K562 (cell line): Measurements from ENCODE around the gene WDR47. TPM values are rescaled to one million over a fixed set of nuclear protein-coding genes. Genes with fewer than 3 reads are reported as not detected.

Experiments
- ATAC-seq: fragments of 200-7000 bp; cut with Tn5 transposase; 3 replicates; pipeline ENCODE4 v1.9.1; 2020; ENCODE audit warnings: moderate library complexity
- BruUV-seq: library from RNA; stranded (reverse); fragments of 400-500 nt; replicated peaks from 2 replicates; lab custom pipeline; 2021; lab: Mats Ljungman, UMichigan
- CTCF ChIA-PET: fragments of 300-600 bp; formaldehyde crosslinking; extraction: SDS; loops from one replicate; lab custom pipeline; 2021; ENCODE audit warnings: low intra/inter-chr PET ratio; lab: Yijun Ruan, JAX
- POLR2A ChIA-PET: fragments of 300-600, 350-650 bp; sonication (Branson Sonifier 250); formaldehyde crosslinking; extraction: SDS; loops from one replicate; lab custom pipeline; 2021; ENCODE audit warnings: antibody characterized with exemption, inconsistent platforms; lab: Yijun Ruan, JAX
- DNase-seq, 4 experiments: peaks; one replicate each; pipeline versions ENCODE4 v3.0.0 to v3.0.0-alpha.2; 2011 to 2018; ENCODE audit warnings: low spot score in 3 of 4, mixed read lengths in 3 of 4; ENCODE audit errors: extremely low read depth in 1 of 4
- FAIRE-seq: peaks from 2 replicates; lab custom pipeline; 2011; peaks lifted over from hg19 to GRCh38; lab: Jason Lieb, UNC
- H2AFZ ChIP-seq: 2 replicates; pipeline ENCODE4 v1.6.0; 2011; ENCODE audit warnings: low read depth, low read length, control low read depth, inconsistent platforms
- H3K27ac ChIP-seq: fragments of 200-600 bp; 3 replicates; pipeline ENCODE4 v1.8.0; 2011; ENCODE audit warnings: low read depth, mild to moderate bottlenecking, control low read depth, inconsistent platforms, low read length, moderate library complexity, mixed read lengths; ENCODE audit errors: extremely low read depth
- H3K27me3 ChIP-seq, 2 experiments: fragments of 300-600 bp in 1 of 2; 2 replicates in 1 of 2; 3 replicates in 1 of 2; pipeline versions ENCODE4 v1.6.0 to v1.8.0; 2011; ENCODE audit warnings: inconsistent platforms in 2 of 2, low read length in 2 of 2, mild to moderate bottlenecking in 1 of 2, mixed read lengths in 1 of 2, moderate library complexity in 1 of 2; ENCODE audit not compliant: control insufficient read depth in 2 of 2, insufficient read depth in 2 of 2
- H3K36me3 ChIP-seq: fragments of 300-600 bp; 3 replicates; pipeline ENCODE4 v1.8.0; 2011; ENCODE audit warnings: mild to moderate bottlenecking, low read length, inconsistent platforms; ENCODE audit not compliant: control insufficient read depth, insufficient read depth
- H3K4me1 ChIP-seq, 2 experiments: fragments of 200-600 bp in 1 of 2; replicated peaks in 1 of 2; 2 replicates in 1 of 2; 3 replicates in 1 of 2; pipeline versions ENCODE4 v1.5.1 to v1.8.0; 2011; ENCODE audit warnings: inconsistent platforms in 2 of 2, low read length in 2 of 2, mild to moderate bottlenecking in 1 of 2, mixed read lengths in 1 of 2, moderate library complexity in 1 of 2; ENCODE audit not compliant: control insufficient read depth in 2 of 2, insufficient read depth in 2 of 2
- H3K4me2 ChIP-seq: 2 replicates; pipeline ENCODE4 v1.6.1; 2011; ENCODE audit warnings: low read length, control low read depth, inconsistent platforms, mixed read lengths; ENCODE audit not compliant: insufficient read depth
- H3K4me3 ChIP-seq: fragments of 200-600 bp; sonication (generic), shearing (Covaris generic); 2 replicates; pipeline ENCODE4 v1.5.1; 2016; ENCODE audit warnings: control low read depth, inconsistent platforms
- H3K79me2 ChIP-seq: fragments of 200-600 bp; 3 replicates; pipeline ENCODE4 v1.8.0; 2011; ENCODE audit warnings: low read length, inconsistent platforms; ENCODE audit not compliant: control insufficient read depth, insufficient read depth
- H3K9ac ChIP-seq, 2 experiments: 2 replicates each; pipeline versions ENCODE4 v1.6.0 to v1.6.1; 2011; ENCODE audit warnings: low read depth in 2 of 2, low read length in 2 of 2, control low read depth in 1 of 2, inconsistent platforms in 1 of 2, mild to moderate bottlenecking in 1 of 2, mixed read lengths in 1 of 2; ENCODE audit not compliant: insufficient read depth in 1 of 2
- H3K9me1 ChIP-seq: one replicate; pipeline ENCODE4 v1.6.0; 2011; ENCODE audit warnings: inconsistent platforms, mild to moderate bottlenecking, low read length, moderate library complexity; ENCODE audit not compliant: control insufficient read depth, insufficient read depth
- H3K9me3 ChIP-seq: replicated peaks from 2 replicates; pipeline ENCODE4 v1.5.1; 2011; ENCODE audit warnings: low read depth, low read length, inconsistent platforms; ENCODE audit not compliant: control insufficient read depth, insufficient read depth
- H4K20me1 ChIP-seq: replicated peaks from 2 replicates; pipeline ENCODE4 v1.6.1; 2011; ENCODE audit warnings: low read length, inconsistent platforms, mixed read lengths; ENCODE audit not compliant: control insufficient read depth, insufficient read depth
- CCNT2 ChIP-seq: IDR thresholded peaks from 2 replicates; pipeline ENCODE4 v1.6.1; 2011; ENCODE audit warnings: borderline replicate concordance, low read depth, mild to moderate bottlenecking, moderate library complexity, mixed read lengths, low read length; ENCODE audit not compliant: insufficient read length; ENCODE audit errors: extremely low read depth
- DMBX1 ChIP-seq: fragments of 250-450 bp; sonication (Bioruptor Pico); IDR thresholded peaks from 2 replicates; pipeline ENCODE4 v1.8.0; 2022; ENCODE audit warnings: inconsistent platforms, mild to moderate bottlenecking, moderate library complexity, borderline replicate concordance
- MNT ChIP-seq, 2 experiments: fragments of 450-650 bp; conservative IDR thresholded peaks; 2 replicates each; pipeline ENCODE4 v1.6.1; 2017; ENCODE audit warnings: mild to moderate bottlenecking in 2 of 2, moderate library complexity in 2 of 2
- NFYB ChIP-seq: IDR thresholded peaks from 2 replicates; pipeline ENCODE4 v1.6.1; 2011; ENCODE audit warnings: mild to moderate bottlenecking, moderate library complexity; ENCODE audit not compliant: insufficient read length; ENCODE audit errors: extremely low read depth
- PBX2 ChIP-seq, 2 experiments: IDR thresholded peaks in 1 of 2; conservative IDR thresholded peaks in 1 of 2; 2 replicates each; pipeline ENCODE4 v1.6.1; 2016; ENCODE audit warnings: low read depth in 2 of 2, mild to moderate bottlenecking in 1 of 2, missing compliant biosample characterization in 1 of 2, missing genetic modification characterization in 1 of 2, moderate library complexity in 1 of 2
- WGBS: fragments of 100-300 bp; shearing (Covaris generic); methylation state at CpG from one replicate; pipeline ENCODE4 v1.1.6; 2016; ENCODE audit warnings: low coverage, mixed read lengths; ENCODE audit not compliant: insufficient coverage; ENCODE audit errors: missing lambda C conversion rate; 5-methylcytosine and 5-hydroxymethylcytosine counted together
- in situ Hi-C: fragments of 300-500 bp; cut with MboI; formaldehyde crosslinking; loops from 4 replicates; pipeline ENCODE4 v1.15.0; 2018; ENCODE audit warnings: inconsistent platforms, mixed read lengths
- intact Hi-C: fragments of 100-400 bp; cut with micrococcal nuclease; formaldehyde crosslinking; loops from 2 replicates; pipeline ENCODE4 v1.14.2; 2022
- polyA plus RNA-seq, 8 experiments: library from polyadenylated mRNA; depleted of rRNA in 4 of 8; stranded (reverse) in 5 of 8; unstranded in 3 of 8; fragments of >200 nt; fragmentation: Nextera tagmentation in 2 of 8; fragmentation: Illumina TruSeq in 1 of 8; extraction: Ambion mirVana in 2 of 8; extraction: Trizol in 1 of 8; gene quantifications; 2 replicates each; pipeline versions ENCODE4 v1.2.1 to v1.2.3, GENCODE V29; 2011 to 2014; ENCODE audit warnings: inconsistent platforms in 1 of 8, missing spikeins in 1 of 8
- total RNA-seq, 7 experiments: library from RNA; depleted of rRNA in 6 of 7; stranded (reverse); fragments of >200 nt in 6 of 7; fragmentation: Illumina TruSeq in 2 of 7; extraction: Trizol in 2 of 7; gene quantifications; 2 replicates each; pipeline versions ENCODE4 v1.2.1 to v1.2.3, GENCODE V29; 2011 to 2021; ENCODE audit warnings: low replicate concordance in 1 of 7

The WDR47 gene
- total and polyA plus RNA-seq, 9 of the 15 experiments (the other 6 are each of a cell fraction or from before 2014, with no cell fraction given), result 1.3 to 10.1 (median 4.9) TPM

DNA sequence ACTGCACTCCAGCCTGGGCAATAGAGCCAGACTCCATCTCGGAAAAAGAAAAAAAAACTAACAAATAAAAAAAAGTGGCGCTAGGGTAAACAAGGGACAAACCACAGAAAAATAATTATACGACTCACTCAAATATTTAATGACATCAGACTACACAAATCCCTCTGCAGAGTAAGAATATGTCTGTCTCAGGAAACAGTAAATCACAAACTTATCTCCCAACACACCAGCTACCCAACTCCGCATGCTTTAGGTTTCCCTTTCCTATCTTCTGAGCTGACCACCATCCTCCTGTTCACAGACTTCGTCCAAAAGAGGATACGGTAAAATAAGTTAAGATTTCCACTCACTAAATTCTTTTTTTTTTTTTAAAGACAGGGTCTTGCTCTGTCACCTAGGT lies 16.2 kb downstream of the WDR47 start (continued):
- no peak for TF ChIP-seq PBX2 (CRISPR knock-in tag; IDR thresholded peaks at IDR 0.05; ENCODE audit: low read depth)
- peak; percentile 83 for TF ChIP-seq PBX2 (tag; conservative IDR thresholded peaks at IDR 0.05; ENCODE audit: low read depth)
- no peak for TF ChIP-seq CCNT2
- TF ChIP-seq NFYB, result no peak
- TF ChIP-seq, all 486 proteins: peak for 11

- CTCF ChIA-PET, result no interaction called here
Observed at GRCh38 chr1:109024646-109025045, 17.3 kb downstream of the WDR47 start.

More at GRCh38 chr1:109024646-109025045, 17.3 kb downstream of the WDR47 start:
- Histone ChIP-seq H3K9ac (no peak overlapping the region), H3K79me2 (no peaks in the 10 kb centered on the region; the same call in 2 of the 3 replicates), H3K27me3 (no peaks in the 10 kb centered on the region), H2AFZ (no peak overlapping the region), H3K27ac (no peak overlapping the region), H3K9me1 (no peaks in the 10 kb centered on the region), H3K4me1 (no peaks in the 10 kb centered on the region; a peak in 1 of 5 replicates), H3K4me3 (no peak overlapping the region), H3K9me3 (no peaks in the 10 kb centered on the region), H3K36me3 (no peaks in the 10 kb centered on the region; the same call in 1 of the 3 replicates), H4K20me1 (no peaks in the 10 kb centered on the region), H3K4me2 (no peak overlapping the region)
- POLR2A ChIA-PET, result interaction anchor here (1.9 kb wide), 1 partner anchor 10 kb away, joined by 5 read pairs; no protein-coding TSS in a partner anchor
- no peak for TF ChIP-seq DMBX1 (CRISPR knock-in tag)
- TF ChIP-seq MNT (conservative IDR thresholded peaks at IDR 0.05), result 0 out of 4 replicates have a peak, but pooled peaks of 1 of the 2 experiments have one; percentile 11
- DNase-seq (no peak), ATAC-seq (peak; percentile 63), FAIRE-seq (no peak)
- 48% methylated on average over 2 of the region's 2 CpGs for WGBS
- BruUV-seq, result no TSS peak
- intact Hi-C loops, result loop anchor here (5.0 kb wide), 1 partner anchor 78 kb away; no protein-coding TSS in a partner anchor
- in situ Hi-C loops, result no loop called here
